Measurements from ENCODE around the gene GPHN. TPM values are rescaled to one million over a fixed set of nuclear protein-coding genes. Genes with fewer than 3 reads are reported as not detected.

GPHN gene
- total RNA-seq, 1 experiment from 2014 or later = 23.4 TPM

DNA sequence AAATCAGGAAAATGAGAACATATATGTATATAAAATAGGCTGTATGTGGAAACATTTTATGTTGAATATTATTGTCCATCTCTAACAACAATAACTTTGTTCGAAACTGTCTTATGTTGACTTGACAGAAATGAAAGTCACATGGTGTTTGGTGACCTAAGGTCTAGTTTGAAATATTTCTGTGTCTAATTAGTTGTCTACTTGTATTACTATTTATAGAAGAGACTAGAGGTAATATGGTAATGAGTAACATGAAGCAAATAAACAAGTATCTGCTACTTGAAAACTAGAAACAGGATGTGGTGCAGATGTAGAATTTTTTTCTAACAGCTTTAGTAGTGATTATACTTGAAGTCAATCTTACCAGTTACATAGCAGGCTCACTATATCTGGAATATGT is 3.9 kb downstream of the GPHN start:
- TF ChIP-seq EZH2phosphoT487 (IDR thresholded peaks at IDR 0.05; ENCODE audit: borderline replicate concordance, low read length) = no peak
- TF ChIP-seq, protein P1, sequence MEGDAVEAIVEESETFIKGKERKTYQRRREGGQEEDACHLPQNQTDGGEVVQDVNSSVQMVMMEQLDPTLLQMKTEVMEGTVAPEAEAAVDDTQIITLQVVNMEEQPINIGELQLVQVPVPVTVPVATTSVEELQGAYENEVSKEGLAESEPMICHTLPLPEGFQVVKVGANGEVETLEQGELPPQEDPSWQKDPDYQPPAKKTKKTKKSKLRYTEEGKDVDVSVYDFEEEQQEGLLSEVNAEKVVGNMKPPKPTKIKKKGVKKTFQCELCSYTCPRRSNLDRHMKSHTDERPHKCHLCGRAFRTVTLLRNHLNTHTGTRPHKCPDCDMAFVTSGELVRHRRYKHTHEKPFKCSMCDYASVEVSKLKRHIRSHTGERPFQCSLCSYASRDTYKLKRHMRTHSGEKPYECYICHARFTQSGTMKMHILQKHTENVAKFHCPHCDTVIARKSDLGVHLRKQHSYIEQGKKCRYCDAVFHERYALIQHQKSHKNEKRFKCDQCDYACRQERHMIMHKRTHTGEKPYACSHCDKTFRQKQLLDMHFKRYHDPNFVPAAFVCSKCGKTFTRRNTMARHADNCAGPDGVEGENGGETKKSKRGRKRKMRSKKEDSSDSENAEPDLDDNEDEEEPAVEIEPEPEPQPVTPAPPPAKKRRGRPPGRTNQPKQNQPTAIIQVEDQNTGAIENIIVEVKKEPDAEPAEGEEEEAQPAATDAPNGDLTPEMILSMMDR (conservative IDR thresholded peaks at IDR 0.05; ENCODE audit: low read depth, low read length) = no peak
- no peak for TF ChIP-seq EZH2 (IDR thresholded peaks at IDR 0.05; ENCODE audit: low read length, unreplicated experiment)
- POLR2A ChIA-PET (ENCODE audit: unreplicated experiment) = no interaction called here
- H3K79me2 ChIP-seq (ENCODE audit: low read length) = peaks cover 85% of the 10 kb centered on the region

DNA sequence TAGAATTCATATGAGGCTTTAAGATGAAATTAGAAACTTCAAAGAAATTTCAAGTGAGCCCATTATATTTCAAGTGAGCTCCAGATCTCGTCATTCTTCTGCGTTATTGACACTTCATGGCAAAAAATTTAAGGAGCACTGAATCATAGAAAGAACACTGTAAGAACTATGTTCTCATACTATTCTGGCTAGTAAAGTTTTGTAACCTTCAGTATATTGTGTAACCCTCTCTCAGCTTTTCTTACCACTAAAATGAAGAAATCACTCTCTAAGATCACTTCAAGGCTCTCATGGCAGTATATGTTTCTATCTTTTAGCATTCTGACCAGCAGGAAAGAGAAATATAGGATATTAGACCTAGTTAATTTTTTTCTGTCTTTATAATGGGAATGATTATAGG is 6.3 kb downstream of the GPHN start:
- POLR2A ChIA-PET (ENCODE audit: unreplicated experiment) = no interaction called here

More for the DNA sequence above, 3.9 kb downstream of the GPHN start:
- no TSS peak for BruUV-seq (replicated peaks)
- Histone ChIP-seq H3K27ac (ENCODE audit: low read length) (no peak overlapping the region), H3K9me2 (replicated peaks; ENCODE audit: low read length) (no peaks in the 10 kb centered on the region), H3F3A (ENCODE audit: low read length, unreplicated experiment) (no peaks in the 10 kb centered on the region), H3K36me3 (ENCODE audit: low read depth, low read length) (no peaks in the 10 kb centered on the region), H3K4me1 (ENCODE audit: insufficient read depth, low read length) (peaks cover 20% of the 10 kb centered on the region), H3K9me3 (ENCODE audit: low read length) (no peaks in the 10 kb centered on the region), H2AFZ (ENCODE audit: low read length) (no peak overlapping the region), H3K4me3 (ENCODE audit: low read length) (no peak overlapping the region), H3K27me3 (ENCODE audit: low read length) (no peaks in the 10 kb centered on the region), H3K9ac (ENCODE audit: low read length) (no peak overlapping the region), H3K4me2 (ENCODE audit: low read length) (no peak overlapping the region), H4K20me1 (ENCODE audit: low read length) (peaks cover 62% of the 10 kb centered on the region)
- intact Hi-C loops (cut with micrococcal nuclease) = loop anchor here (5.0 kb wide), 1 partner anchor 35 kb away; no protein-coding TSS in a partner anchor
- ATAC-seq = no peak
- DNase-seq = no peak
- CTCF ChIA-PET = no interaction called here

DNA sequence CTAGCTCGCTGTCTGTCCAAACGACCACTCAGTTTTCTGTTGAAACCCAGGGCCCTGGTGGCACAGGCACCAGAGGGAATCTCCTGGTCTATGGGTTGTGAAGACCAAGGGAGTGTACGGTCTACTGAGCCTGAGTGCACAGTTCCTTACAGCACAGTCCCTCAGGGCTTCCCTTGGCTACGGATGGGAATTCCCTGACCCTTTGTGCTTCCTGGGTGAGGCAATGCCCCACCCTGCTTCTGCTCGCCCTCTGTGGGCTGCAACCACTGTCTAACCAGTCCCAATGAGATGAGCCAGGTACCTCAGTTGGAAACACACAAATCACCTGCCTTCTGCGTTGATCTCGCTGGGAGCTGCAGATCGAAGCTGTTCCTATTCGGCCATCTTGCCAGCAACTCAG is 22.6 kb downstream of the GPHN start:
- H3K9me2 ChIP-seq (replicated peaks; ENCODE audit: low read length) = no peaks in the 10 kb centered on the region
- no peaks in the 10 kb centered on the region for H4K20me1 ChIP-seq (ENCODE audit: low read length)
- peaks cover 3% of the 10 kb centered on the region; the same call in 1 of the 2 replicates for H3K36me3 ChIP-seq (ENCODE audit: low read depth, low read length)
- DNase-seq (peak; percentile 16), ATAC-seq (peak; percentile 29; the same call in 1 of the 2 replicates)
- peaks cover 97% of the 10 kb centered on the region for H3K79me2 ChIP-seq (ENCODE audit: low read length)
- TF ChIP-seq EZH2 (IDR thresholded peaks at IDR 0.05; ENCODE audit: low read length, unreplicated experiment) (no peak), EZH2phosphoT487 (IDR thresholded peaks at IDR 0.05; ENCODE audit: borderline replicate concordance, low read length) (no peak)
- TF ChIP-seq, protein P1 (conservative IDR thresholded peaks at IDR 0.05; ENCODE audit: low read depth, low read length) = no peak
- no peaks in the 10 kb centered on the region for H3K4me1 ChIP-seq (ENCODE audit: insufficient read depth, low read length)
- no peak overlapping the region for H3K27ac ChIP-seq (ENCODE audit: low read length)
- no peak overlapping the region for H3K4me3 ChIP-seq (ENCODE audit: low read length)
- intact Hi-C loops (cut with micrococcal nuclease) = no loop called here
- ChIA-PET POLR2A (ENCODE audit: unreplicated experiment) (interaction anchor here (0.6 kb wide), 1 partner anchor 36 kb away, joined by 4 read pairs; no protein-coding TSS in a partner anchor), CTCF (no interaction called here)
- no TSS peak for BruUV-seq (replicated peaks)
- H3K9ac ChIP-seq (ENCODE audit: low read length) = no peak overlapping the region
- no peaks in the 10 kb centered on the region for H3K27me3 ChIP-seq (ENCODE audit: low read length)
- H3K9me3 ChIP-seq (ENCODE audit: low read length) = no peaks in the 10 kb centered on the region
- H3K4me2 ChIP-seq (ENCODE audit: low read length) = no peak overlapping the region
- H2AFZ ChIP-seq (ENCODE audit: low read length) = no peak overlapping the region
- no peaks in the 10 kb centered on the region for H3F3A ChIP-seq (ENCODE audit: low read length, unreplicated experiment)

More for the DNA sequence above, 6.3 kb downstream of the GPHN start:
- Histone ChIP-seq H3K4me2 (ENCODE audit: low read length) (no peak overlapping the region), H3K9ac (ENCODE audit: low read length) (no peak overlapping the region), H3K36me3 (ENCODE audit: low read depth, low read length) (no peaks in the 10 kb centered on the region; the same call in 1 of the 2 replicates), H3K4me1 (ENCODE audit: insufficient read depth, low read length) (peaks cover 17% of the 10 kb centered on the region), H4K20me1 (ENCODE audit: low read length) (peaks cover 59% of the 10 kb centered on the region), H3K9me2 (replicated peaks; ENCODE audit: low read length) (no peaks in the 10 kb centered on the region), H3K27ac (ENCODE audit: low read length) (no peak overlapping the region), H3F3A (ENCODE audit: low read length, unreplicated experiment) (no peaks in the 10 kb centered on the region), H3K4me3 (ENCODE audit: low read length) (no peak overlapping the region), H2AFZ (ENCODE audit: low read length) (no peak overlapping the region), H3K27me3 (ENCODE audit: low read length) (no peaks in the 10 kb centered on the region), H3K9me3 (ENCODE audit: low read length) (no peaks in the 10 kb centered on the region), H3K79me2 (ENCODE audit: low read length) (peaks cover 97% of the 10 kb centered on the region)
- no peak for TF ChIP-seq EZH2phosphoT487 (IDR thresholded peaks at IDR 0.05; ENCODE audit: borderline replicate concordance, low read length)
- CTCF ChIA-PET = no interaction called here
- BruUV-seq (replicated peaks) = no TSS peak
- ATAC-seq = no peak
- DNase-seq = no peak
- intact Hi-C loops (cut with micrococcal nuclease) = loop anchor here (5.0 kb wide), 1 partner anchor 33 kb away; no protein-coding TSS in a partner anchor

All from PC-3 (cell line).